NAMALWA (cell line): Measurements from ENCODE around the gene UBE2D2.
A peak's percentile ranks its signal among the peaks of the same experiment; 100 is the strongest.
"Not testable (repeated sequence)": the region's sequence is repeated elsewhere in the genome, so short reads cannot be mapped to it uniquely, and the experiment has no call there.

ENCODE experiments used
- DNase-seq: peaks from one replicate; pipeline ENCODE4 v3.0.0-alpha.2; 2015; ENCODE audit warnings: low spot score

UBE2D2 gene

DNA sequence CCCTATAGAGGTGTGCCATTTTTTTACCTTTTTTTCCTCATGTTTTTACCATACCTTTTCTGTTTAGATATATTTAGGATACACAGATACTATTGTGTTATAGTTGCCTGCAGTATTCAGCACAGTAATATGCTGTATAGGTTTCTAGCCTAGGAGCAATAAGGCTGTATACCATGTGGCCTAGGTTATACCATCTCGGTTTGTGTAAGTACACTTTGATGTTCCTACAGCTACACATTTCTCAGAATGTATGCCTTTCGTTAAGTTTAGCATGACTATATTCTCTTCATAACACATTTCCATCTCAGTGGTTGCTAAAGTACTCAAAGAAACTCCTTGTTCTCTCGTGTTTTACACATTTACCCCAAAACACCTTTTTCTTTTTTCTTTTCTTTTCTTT is 23.0 kb downstream of the UBE2D2 start:
- DNase-seq: no peak

DNA sequence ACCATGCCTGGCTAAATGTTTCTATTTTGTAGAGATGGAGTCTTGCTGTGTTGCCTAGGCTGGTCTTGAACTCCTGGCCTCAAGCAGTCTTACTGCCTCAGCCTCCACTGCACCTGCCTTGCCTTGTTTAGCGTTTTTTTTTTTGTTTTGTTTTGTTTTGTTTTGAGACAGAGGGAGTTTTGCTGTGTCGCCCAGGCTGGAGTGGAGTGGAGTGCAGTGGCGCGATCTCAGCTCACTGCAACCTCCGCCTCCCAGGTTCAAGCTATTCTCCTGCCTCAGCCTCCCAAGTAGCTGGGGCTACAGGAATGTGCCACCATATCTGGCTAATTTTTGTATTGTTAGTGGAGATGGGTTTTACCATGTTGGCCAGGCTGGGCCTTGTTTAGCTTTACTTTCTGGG is 27.0 kb downstream of the UBE2D2 start:
- not testable (repeated sequence) for DNase-seq

DNA sequence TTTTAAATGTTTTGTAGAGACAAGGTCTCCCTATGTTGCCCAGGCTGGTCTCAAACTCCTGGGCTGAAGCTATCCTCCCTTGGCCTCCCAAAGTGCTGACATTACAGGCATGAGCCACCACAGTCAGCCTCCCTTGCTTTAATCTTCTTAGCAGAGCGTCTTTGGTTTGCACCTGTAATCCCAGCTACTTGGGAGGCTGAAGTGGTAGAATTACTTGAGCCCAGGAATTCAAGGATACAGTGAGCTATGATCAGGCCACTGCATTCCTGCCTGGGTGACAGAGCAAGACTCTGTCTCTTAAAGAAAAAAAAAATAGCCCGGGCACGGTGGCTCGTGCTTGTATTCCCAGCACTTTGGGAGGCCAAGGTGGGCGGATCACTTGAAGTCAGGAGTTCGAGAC is 27.8 kb downstream of the UBE2D2 start:
- DNase-seq: no peak

DNA sequence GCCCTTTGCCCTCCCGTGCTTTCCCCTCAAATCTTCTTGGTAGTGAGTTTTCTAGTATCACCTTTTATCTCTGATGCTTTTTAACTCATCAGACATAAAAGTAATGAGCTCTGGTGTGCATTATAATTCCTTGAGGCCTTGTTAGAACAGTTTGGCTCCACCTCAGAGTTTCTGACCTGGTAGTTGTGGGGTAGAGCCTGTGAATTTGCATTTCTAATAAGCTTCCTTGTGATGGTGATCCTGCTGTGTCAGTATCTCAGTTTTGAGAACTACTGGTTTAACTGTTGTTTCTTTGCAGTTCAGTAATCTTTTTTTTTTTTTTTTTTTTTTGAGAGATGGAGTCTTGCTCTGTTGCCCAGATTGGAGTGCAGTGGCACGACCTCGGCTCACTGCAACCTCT is 31.1 kb downstream of the UBE2D2 start:
- DNase-seq: no peak

GRCh38 chr5:139593076-139593475 is 31.9 kb downstream of the UBE2D2 start:
- not testable (repeated sequence) for DNase-seq

- no peak for DNase-seq
Observed at GRCh38 chr5:139593716-139594319, 32.7 kb downstream of the UBE2D2 start.

DNA sequence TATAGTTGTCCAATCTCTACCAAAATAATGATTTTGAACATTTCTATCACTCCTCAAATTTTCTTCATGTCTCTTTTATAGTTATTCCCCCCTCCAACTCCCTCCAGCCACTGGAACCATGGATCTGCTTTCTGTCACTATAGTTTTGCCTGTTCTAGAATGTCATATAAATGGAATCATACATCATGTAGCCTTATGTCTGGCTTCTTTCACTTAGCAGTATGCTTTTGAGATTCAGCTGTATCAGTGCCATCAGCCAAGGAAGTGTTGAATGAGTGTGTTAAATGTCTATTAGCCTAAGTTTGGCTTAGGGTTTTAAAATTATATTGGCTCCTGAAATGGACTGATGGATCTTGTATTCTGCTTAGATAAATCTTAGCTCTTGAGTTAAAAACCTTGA is 36.0 kb downstream of the UBE2D2 start:
- no peak for DNase-seq

GRCh38 chr5:139598601-139598965 is 37.4 kb downstream of the UBE2D2 start:
- not testable (repeated sequence) for DNase-seq

DNA sequence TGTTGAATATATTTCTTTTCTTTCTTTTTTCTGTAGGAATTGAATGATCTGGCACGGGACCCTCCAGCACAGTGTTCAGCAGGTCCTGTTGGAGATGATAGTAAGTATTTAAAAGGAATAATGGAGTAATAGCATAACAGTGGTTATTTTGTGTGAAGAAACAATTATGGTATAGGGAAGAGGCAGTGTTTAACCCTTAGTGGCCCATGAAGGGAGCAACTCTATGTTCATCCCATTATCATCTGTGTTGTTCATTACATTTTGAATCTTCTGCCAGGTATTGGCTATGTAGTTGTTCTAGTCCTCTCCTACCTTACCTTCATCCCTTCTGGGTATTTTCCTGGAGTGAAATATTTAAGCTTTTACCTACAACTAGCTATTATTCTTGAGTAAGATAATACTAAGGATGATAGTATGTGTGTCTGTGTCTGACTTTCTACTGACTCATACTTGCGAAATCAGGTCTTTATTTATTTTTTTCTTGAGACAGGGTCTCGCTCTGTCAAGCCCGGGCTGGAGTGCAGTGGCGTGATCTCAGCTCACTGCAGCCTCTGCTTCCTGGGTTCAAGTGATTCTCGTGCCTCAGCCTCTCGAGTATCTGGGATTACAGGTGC is 39.3 kb downstream of the UBE2D2 start:
- no peak for DNase-seq

- DNase-seq: no peak
Observed at GRCh38 chr5:139601429-139601828, 40.3 kb downstream of the UBE2D2 start.

DNA sequence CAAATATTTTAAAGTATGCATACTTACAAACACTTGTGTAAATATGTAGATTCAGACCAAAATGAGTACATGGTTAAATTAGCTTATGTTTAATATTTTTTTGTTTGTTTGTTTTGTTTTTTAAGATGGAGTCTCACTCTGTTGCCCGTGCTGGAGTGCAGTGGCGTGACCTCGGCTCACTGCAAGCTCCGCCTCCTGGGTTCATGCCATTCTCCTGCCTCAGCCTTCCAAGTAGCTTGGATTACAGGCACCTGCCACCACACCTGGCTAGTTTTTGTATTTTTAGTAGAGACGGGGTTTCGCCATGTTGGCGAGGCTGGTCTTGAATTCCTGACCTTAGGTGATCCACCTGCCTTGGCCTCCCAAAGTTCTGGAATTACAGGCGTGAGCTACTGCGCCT is 40.8 kb downstream of the UBE2D2 start:
- DNase-seq: not testable (repeated sequence)

DNA sequence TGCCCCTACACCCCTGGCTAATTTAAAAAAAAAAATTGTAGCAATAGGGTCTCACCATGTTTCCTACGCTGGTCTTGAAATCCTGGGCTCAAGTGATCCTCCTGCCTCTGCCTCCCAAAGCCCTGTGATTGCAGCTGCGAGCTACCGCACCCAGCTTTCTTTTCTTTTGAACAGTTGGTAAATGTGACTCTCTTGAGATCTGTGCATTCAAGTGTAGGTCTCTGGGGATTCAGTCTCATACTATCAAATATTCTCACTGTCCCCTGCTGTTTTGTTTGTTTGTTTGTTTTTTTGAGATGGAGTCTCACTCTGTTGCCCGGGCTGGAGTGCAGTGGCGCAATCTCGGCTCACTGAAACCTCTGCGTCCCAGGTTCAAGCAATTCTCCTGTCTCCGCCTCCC is 44.7 kb downstream of the UBE2D2 start:
- DNase-seq: peak; percentile 55

DNA sequence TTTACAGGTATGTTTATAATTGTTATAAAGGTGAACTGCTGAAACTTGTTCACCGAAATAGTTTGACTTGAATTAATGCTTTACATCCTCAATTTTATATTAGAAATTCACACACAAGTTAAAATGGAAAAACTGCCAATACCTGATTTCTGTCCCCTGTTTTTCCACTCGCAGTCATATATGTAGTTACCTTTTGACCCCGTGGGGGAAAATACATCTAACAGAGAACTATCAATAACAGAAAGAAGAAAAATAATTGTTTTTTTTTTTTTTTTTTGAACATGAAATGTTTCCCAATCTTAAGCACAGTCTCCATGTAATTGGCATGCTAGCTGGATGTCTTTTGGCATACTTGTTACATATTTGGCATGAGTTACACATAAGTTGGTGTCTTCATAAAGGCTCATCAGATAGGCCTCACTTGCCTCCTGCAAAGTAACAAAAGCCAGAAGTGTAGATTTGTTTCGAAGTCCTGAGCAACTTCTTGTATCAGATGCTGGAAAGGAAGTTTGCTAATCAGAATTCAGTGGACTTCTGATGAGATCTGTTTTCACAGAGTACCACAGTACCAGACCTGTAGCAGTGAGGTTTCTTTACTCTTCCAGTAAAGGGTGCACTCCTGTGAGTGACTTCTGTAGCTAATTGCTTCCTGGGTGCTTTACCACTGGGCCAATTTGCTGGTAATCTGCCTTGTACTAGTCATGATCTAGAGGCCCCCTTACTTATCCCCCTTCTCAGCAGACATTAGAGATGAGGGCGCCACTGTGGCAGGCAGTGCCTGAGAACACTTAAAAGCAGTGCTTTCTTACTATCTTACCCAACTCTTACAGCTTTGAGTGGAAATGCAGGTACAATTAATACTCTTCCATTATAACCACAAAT is 50.8 kb downstream of the UBE2D2 start:
- no peak for DNase-seq

GRCh38 chr5:139619861-139620260 is 58.7 kb downstream of the UBE2D2 start:
- DNase-seq: no peak

GRCh38 chr5:139625398-139625797 is 64.3 kb downstream of the UBE2D2 start:
- not testable (repeated sequence) for DNase-seq

- no peak for DNase-seq
Observed at GRCh38 chr5:139630855-139631254, 69.7 kb downstream of the UBE2D2 start.

DNA sequence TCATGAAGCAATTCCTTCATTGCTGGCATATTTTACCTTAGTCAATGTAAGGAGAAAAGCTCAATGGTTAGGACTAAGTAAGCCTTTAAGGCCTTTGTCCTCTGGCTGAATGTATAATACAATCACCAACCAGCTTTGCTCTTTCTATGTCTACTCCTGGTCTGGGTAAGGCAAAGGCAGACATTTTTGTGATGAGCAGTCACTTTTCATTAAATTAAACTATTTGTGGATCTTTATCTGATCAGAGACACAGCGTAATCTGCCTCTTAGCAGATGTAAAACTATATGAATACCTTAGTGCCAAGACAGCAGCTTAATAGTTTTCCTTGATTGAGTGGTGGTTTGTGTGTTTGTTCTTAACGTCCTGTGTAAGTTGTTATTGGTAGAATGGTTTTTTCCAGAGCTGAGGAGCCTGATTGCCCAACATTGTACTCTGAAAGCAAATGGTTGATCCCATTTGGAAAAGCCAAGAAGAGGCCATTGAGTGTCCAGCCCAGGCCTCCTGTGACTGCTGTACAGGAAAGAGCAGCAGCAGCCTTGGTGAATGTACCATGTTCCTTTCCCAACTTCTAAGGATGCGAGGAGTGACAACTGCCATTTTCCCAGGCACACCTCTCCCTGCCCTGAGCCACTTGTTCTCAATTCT is 70.5 kb downstream of the UBE2D2 start:
- peak; percentile 21 for DNase-seq

DNA sequence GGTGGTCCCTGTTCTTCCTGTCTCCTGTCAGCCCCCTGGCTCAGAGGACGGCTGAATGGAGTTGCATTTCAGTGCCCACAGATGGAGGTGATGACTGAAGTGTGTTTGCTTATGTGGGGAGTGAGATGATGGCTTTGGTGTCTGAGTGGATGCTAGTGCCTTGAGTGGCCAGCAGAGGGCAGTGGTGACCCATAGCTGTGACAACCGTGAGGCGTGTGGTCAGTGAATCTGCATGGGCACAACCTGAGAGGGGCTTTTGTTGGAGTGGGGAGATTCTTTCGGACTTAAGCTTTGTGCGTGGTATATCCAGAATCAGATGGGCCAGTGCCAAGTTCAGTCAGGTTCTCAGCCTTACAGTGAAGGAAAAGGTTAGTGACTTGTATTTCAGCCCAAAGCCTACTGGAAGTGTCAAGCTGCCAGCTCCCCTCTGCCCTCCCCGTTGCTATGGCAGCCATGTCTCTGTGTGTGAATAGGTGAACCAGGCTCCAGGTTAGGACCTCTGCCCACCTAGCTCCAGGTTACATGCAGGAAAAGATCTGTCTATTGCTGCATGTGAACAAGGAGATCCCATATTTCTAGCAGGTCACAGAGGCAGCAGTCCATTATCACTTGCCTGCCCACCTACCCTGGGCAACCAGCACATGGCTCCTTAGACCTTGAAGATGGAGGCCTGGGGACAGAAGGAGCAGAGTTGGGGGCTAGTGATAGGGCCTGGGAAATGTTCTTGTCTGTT is 72.3 kb downstream of the UBE2D2 start:
- DNase-seq: peak; percentile 89

DNA sequence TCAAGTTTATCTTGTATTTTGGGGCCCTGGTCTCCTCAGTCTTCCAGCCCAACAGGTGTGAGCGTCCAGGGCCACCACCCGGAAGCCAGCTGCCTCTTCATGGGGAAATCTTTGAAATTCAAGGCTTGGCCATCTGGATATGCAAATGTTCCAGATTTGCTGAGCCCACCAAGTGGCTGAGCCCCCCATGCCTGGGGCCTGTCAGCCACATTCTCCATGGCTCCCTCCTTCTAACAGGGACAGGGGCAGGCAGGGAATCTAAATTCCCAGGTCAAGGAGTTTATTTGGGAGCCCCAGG is 72.8 kb downstream of the UBE2D2 start:
- DNase-seq: peak; percentile 71

DNA sequence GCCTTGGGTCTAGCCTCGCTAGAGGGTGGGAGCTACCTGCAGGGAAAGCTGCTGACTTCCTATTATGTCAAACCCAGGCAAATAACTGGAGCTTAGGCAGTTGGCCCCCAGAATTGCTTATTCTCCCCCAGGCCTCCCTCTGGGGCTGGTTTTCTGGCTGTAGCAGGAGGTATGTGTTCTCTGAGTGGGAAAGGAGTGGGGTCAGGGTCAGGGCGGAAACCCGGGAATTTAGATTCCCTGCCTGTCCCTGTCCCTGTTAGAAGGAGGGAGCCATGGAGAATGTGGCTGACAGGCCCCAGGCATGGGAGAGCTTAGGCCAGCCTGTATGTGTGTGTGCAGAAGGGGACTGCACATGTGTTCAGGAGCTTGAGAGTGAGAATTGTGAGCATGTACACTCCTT is 73.4 kb downstream of the UBE2D2 start:
- no peak for DNase-seq

DNA sequence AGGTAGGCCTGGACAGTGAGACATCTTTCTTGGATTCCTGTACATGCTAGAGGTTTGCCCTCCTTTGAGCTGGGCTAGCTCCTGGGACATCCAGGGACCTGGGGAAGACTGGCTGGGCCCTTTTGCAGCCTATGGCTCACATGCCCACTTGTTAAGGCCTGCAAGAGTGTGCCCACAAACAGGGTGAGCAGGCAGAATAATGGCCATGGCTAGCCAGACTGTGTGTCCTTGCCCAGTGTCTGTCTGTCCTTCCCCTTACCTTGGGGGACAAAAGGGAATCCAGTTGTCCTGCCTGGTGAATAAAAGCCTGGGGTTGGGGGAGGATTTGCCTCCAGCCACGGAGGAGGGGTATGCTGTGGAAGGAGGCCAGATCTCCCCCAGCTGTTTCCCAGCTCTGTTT is 74.1 kb downstream of the UBE2D2 start:
- DNase-seq: no peak

DNA sequence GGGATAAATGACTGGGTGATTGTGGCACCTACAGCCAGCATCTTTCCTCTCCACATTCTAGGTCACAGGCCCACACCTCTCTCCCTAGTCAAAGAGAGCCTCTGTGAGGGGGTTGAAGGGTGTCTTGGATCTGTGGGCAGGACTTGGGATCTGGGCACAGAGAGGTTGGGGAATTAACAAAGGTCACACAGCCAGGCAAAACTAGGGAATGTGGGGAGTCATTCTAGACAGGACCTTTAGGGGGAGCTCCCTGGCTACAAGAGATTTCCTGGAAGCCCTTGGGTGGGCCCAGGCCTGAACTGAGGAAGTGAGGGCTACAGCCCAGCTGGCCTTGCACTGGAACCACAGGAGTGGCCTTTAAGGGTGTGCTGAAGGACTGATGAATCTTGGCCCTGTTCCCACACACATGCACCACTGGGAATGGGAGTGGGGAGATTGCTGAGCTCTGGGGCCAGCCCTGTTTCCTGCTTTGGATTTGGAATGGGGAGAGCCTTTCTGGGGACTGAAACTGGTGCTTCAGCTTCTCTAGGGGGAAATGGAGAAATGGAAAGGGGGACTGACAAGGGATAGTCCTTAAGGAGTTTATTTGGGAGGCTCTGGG is 74.6 kb downstream of the UBE2D2 start:
- DNase-seq: peak; percentile 74
